GM19099 (cell line): ENCODE data around the gene CENPE.

Experiments
- POLR2A ChIP-seq: IDR thresholded peaks from 3 replicates; pipeline ENCODE4 v1.6.1; 2011; ENCODE audit warnings: low read depth; ENCODE audit not compliant: insufficient read length; ENCODE audit errors: extremely low read depth

Gene CENPE

DNA sequence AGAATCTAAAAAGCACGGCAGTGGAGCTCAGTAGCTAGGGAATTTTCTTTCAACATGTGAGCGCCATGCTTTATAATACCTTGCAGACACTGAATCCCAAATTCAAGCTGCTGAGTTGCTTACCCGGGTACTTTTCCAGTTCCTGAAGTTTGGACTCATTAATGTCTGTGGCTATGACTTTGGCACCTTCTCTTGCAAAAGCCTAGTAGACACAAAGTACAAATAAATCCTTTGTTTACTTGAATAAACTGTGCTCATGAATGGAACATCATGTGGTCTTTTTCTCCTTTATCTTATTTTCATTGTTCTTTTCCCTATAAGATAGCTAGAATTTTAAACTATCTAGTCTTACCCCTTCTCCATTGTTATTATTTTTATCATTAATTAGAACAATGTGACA, 103.1 kb downstream of the CENPE start:
- no peak for TF ChIP-seq POLR2A

DNA sequence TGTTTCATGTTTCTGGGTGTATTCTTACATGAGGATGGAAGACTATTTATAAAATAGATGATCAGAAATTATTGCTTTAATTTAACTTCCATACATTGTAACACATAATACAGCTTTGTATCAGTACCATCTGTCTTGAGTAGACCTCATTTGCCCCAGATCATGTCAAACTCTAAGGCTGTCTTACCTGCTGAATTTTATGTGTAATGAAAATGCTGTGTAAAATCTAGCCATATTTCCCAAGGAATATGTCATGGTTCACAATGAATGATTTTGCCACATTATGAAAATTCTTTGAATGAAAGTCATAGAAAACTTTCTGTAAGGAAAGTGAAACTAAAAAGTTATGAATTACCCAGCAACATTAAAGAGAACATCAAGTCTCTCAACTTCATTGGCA, 105.9 kb downstream of the CENPE start:
- TF ChIP-seq POLR2A: no peak

DNA sequence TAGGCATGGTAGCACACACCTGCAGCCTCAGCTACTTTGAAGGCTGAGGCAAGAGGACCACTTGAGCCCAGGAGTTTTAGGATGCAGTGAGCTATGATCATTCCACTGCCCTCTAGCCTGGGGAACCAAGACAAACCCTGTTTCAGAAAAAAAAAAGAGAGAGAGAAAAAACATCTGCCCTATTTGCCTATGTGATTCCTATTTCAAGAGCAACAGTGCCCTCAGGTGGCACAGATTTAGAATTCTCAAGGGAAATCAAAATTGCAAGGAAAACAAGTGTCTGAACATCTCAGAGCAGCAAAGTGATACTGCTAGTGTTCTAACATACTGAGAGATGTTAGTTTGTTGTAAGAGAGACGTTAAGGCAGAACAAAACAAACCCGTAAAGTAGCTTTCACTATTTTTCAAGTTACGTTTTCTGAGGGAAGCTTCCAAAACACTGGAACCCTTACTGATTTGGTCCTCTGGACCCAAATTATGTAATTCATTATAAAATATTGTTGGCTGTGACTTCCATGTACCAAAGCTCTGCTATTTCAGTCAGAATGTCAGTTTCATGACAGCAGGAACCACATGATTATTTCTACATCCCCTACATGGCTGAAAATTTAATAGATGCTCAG, 106.4 kb downstream of the CENPE start:
- no peak for TF ChIP-seq POLR2A

DNA sequence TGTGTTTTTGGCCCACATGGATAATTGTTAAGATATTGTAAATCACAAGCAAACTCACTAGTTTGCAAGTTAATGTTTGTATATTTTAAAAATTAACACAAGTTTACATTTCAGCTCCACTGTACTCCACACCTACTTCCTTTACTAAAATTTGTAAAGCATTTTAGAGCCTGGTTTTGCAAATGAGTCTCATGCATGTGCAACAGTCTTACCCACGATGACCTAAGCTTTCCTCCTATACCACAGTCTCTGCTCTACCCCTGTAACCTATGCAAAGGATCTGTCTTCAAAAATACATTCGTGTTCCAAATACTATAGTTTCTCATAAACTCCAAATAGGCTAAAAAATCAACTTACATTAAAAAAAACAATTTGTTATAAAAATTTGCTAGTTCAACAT, 108.7 kb downstream of the CENPE start:
- no peak for TF ChIP-seq POLR2A

DNA sequence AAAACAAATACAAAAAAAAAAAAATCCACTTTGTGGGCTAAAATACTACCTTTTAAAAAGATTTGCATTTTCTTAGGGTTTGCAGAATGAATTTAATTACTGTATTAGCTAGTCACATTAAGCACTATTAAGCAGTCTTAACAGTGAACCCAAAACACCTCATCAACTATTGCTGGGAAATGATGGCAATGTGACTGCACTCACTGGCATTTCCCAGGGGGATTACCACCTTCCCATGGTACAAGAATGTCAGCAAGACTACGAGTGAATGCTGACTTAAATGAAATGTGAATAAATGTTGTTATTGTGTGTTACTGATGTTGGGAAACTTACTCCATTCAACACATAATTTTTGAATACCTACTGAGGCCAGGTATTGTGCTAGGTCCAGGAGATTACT, 111.6 kb downstream of the CENPE start:
- no peak for TF ChIP-seq POLR2A

DNA sequence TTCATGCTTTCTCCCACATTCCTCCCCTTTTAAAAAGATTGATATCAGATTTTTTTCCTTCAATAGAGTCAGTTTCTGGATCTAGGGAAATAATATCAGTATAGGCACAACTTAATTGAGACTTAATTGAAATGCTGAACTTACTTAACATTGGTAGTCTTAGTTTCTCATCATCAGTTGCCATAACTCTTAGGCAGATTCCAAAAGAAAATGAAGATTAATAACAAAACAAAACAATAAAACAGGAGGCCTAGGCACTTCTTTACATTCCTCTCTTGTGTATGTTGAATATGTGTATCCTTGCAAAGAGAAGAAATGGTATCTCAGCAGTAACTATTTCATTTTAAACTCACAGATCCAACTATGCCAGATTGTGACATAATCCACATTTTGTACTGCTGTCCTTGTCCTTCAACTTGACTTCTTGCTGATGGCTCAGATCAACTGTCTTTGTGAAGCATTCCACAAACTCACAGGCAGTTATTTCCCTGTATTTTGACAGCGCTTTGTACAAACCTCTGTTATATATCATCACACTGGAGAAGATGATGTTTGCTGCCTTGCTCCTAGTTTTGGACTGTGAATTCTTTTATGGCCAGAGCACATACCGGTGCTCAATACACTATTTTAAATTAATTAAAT, 112.5 kb downstream of the CENPE start:
- TF ChIP-seq POLR2A: no peak

DNA sequence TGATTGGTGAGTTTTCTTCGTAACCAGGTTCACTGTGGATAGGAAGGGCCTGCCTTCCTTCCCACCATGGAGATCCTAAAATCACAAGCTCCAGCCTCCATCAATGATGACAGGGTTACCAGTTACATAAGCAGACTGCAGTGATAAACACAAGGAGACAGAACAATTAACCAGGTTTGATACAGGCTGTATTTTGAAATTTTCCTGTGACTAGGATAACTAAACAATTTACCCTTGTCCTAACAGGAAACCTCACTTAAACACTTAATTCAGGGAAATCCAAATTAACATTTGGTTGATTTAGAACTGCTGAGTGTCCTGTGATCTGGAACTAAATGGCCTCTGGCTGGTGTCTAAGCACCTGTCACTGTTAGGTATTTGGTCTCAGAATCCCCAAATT, 118.5 kb downstream of the CENPE start:
- no peak for TF ChIP-seq POLR2A

DNA sequence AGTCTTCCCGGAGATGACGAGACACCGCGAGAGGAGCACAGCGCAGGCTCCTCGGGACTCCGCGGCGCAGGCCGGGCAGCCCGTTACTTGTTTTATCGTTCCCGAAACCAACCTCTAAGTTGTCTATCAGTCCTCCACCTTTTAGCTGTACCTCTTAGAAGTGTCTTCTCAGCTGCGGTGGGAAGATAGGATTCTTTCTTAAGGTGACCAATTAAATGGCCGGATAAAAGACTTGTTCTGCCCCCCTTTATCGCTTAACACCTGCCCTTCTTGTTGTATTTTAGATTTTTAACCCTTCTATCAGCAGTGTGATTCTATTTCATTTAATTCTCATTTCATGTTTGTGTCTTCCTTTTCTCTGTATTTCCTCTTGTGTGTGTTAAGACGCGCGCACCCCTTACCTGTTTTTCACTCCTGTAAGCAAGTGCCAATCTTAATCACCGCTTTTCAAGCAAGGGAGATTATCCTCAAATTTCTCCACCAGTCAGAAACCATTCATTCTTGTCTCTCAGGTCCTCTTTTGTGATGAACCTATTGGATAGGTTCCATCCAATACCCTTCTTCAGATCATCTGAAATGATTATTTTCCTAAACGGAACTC, 121.3 kb downstream of the CENPE start, which contains the start of gene SLC9B2:
TSS of gene SLC9B2 (minus strand) at position 15 of the 601 bp plus-strand sequence. CDS start 9,211 bp downstream, outside the sequence.
- no peak for TF ChIP-seq POLR2A

DNA sequence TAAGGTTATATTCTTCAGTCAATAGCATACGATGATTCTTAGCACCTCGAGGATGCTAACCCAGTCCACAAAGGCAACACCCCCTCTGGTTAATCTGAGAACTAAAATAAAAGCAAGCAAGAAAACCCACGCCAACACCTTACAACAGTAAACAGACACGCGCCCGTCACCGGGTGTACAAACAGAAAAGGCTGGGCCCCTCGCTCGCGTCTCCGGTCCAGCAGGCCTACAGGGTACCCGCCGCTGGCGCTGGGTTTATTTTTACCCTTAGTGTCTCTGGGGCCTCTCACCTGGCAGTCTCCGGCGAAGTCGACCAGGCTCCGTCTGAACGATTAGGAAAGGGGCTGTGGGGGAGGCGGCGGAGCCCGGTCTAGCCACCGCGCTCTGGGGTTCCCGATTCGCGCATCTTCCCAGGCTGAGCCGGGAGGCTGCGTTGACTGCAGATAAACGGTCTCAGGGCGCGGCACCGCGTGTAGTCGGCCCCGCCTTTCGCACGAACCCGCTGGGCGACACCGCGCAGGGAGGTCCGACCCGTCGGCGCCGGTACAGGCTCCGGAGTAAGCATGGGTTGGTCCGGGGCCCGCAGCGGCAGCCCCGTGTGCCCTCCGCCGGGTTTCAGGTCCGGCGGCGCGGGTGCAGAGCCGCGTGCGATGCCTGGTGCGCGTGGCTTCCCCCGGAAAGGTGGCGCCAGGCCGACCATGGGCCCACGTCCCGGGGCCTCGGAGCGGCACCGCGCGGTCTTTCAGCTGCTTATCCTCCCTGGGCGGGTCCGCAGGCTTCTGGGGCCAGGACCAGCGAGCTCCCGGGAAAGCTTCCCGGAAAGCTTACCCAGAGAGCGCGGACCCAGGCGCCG, 122.0 kb downstream of the CENPE start:
- TF ChIP-seq POLR2A: no peak

DNA sequence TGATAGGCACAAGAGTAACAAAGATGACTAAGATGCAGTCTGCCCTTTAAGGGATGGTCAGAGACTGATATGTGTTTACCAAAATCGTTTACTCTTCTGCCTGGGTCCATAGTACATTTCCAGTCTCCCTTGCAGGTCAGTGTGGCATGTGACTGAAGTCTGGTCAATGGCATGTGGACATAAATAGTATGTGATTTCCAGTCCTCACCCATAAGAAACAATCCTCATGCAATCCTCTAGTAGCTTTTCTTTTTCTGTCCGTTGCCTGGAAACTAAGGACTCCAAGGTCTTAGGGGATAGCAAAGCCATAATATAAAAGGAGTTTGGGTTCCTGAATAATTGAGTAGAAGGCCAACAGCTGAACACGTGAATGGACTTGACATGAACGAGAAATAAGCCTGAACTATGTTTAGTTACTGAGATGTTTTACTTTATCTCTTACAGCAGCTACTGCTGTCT, 122.7 kb downstream of the CENPE start:
- TF ChIP-seq POLR2A: no peak

DNA sequence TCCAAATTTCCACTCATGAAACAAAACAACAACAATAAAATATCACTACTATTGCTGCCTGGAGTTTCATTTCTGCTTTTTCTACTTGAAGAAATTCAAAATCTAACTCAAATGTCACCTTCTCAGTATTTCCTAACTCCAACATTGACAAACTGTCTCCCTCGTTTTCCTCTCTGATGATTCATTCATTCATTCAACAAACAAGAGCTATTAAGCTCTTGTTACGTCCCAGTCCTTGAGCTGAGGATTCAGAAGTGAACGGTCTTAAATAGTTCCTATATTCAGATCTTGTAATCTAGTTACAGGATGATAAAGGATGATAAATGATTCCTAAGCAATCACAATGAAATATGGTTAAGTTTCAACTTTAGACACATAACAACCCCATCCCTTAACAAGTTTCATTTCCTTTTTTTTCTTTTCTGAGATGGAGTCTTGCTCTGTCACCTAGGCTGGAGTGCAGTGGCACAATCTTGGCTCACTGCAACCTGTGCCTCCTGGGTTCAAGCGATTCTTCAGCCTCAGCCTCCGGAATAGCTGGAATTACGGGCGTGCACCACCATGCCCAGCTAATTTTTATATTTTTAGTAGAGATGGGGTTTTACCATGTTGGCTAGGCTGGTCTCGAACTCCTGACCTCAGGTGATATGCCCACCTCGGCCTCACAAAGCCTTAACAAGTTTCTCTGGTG, 123.3 kb downstream of the CENPE start:
- TF ChIP-seq POLR2A: no peak

DNA sequence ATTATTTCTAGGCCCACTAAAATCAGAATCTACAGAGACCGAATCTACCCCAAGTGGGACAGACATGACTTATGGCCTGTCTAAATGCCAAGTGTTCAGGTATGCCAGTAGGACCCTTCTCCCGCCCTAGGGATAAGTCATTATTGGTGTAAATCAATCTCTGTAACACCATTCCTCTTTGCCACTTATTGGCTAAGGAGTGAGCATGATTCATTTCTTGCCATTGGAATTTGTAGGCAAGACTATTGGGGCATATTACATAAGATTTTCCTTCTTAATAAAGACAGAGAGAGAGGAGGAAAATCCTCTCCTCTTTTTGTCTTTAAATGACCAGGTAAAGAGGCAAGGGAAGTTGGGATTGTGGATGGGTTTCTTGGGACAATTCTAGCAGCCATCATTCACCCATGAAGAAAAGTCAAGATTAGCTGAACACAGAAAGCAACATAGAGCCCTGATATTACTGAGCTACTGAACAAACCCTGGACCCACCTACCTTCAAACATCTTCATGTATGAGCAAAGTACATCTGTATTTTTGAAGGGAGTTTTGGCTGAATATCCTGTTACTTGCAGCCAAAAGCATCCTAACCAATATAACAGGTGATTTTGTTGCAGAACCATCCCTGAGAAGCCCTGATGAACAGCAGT, 124.2 kb downstream of the CENPE start:
- TF ChIP-seq POLR2A: no peak

DNA sequence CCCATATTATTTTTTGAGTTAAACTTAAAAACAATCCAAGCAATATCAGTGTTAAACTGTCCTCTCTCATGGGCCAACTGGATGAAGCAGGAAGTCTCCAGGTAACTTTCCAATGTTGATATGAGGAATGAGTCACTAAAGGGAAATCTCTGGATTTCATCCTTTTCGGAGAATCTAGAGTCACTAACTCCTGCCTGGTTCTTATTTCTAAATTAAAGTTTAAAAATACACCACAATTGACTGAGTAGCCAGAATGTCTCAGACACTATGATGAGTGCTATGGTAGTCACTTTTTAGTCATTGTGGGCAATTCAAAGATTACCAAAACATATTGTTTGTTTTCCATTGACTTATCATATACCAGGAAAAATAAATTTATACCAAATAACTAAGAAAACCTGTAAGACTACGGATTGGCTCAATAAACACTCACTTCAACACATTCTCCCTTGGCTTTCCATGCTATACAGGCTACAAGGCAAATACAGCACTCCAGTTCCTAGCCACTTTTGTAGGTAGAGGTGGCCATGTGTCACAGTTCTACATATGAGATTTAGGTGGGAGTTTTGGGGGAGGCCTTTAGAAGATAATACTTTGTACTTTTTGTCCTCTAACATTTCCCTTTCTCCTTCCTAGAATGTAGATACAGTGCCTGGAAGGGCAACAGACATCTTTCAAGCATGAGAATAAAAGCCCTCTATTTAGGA, 130.1 kb downstream of the CENPE start:
- TF ChIP-seq POLR2A: no peak
